Stomach (tissue), 9 donors: ENCODE measurements around the gene FGF6. TPM values are rescaled to one million over a fixed set of nuclear protein-coding genes. Genes with fewer than 3 reads are reported as not detected.
"Not testable (repeated sequence)": the region's sequence is repeated elsewhere in the genome, so short reads cannot be mapped to it uniquely, and the experiment has no call there.

Source experiments
- DNase-seq, 2 donors: peaks; one replicate each; pipeline versions ENCODE4 v3.0.0 to v3.0.0-alpha.2; 2013 to 2019
- H3K27ac ChIP-seq, 5 donors: fragments of 200-600 bp in 4 of 5; sonication (generic) in 4 of 5; one replicate each; pipeline ENCODE4 v1.5.1; 2013 to 2019; ENCODE audit warnings: mild to moderate bottlenecking in 1 of 5, moderate library complexity in 1 of 5
- H3K27me3 ChIP-seq, 3 donors: fragments of 200-600 bp; sonication (generic); one replicate each; pipeline ENCODE4 v1.5.1; 2017 to 2019; ENCODE audit warnings: mixed run types in 1 of 3
- H3K36me3 ChIP-seq, 4 donors: fragments of 200-600 bp; sonication (generic); 1 replicate in 3 of 4; 2 replicates in 1 of 4; pipeline ENCODE4 v1.5.1; 2016 to 2019
- H3K4me1 ChIP-seq, 4 donors: fragments of 200-600 bp; sonication (generic); one replicate each; pipeline ENCODE4 v1.5.1; 2016 to 2019
- H3K4me3 ChIP-seq, 4 donors: fragments of 200-600 bp; sonication (generic) in 3 of 4; one replicate each; pipeline ENCODE4 v1.5.1; 2016 to 2019; ENCODE audit warnings: mild to moderate bottlenecking in 1 of 4
- H3K9me3 ChIP-seq, 4 donors: fragments of 200-600 bp; sonication (generic); one replicate each; pipeline ENCODE4 v1.5.1; 2016 to 2019
- CTCF ChIP-seq, 7 experiments: fragments of 450-650 bp in 4 of 7; fragments of 200-600 bp in 3 of 7; sonication (generic) in 3 of 7; IDR thresholded peaks; one replicate each; pipeline ENCODE4 v1.5.1; 2016 to 2019; ENCODE audit warnings: antibody characterized with exemption in 7 of 7, control low read depth in 2 of 7, mild to moderate bottlenecking in 1 of 7
- EP300 ChIP-seq: sonication (generic); formaldehyde crosslinking; IDR thresholded peaks from one replicate; pipeline ENCODE4 v1.6.1; 2017; ENCODE audit warnings: antibody characterized with exemption
- POLR2A ChIP-seq, 4 donors: fragments of 450-650 bp; IDR thresholded peaks; one replicate each; pipeline ENCODE4 v1.6.1; 2016; ENCODE audit warnings: antibody characterized with exemption in 4 of 4, control low read depth in 2 of 4, mild to moderate bottlenecking in 1 of 4, moderate library complexity in 1 of 4
- POLR2AphosphoS5 ChIP-seq, 3 donors: sonication (generic); formaldehyde crosslinking; IDR thresholded peaks; one replicate each; pipeline ENCODE4 v1.6.1; 2016; ENCODE audit warnings: antibody characterized with exemption in 3 of 3
- WGBS, 5 donors: extraction: QIAGEN DNeasy Blood & Tissue Kit in 3 of 5; methylation state at CpG; one replicate each; pipeline versions ENCODE4 v1.1.5 to v1.1.7; 2013 to 2018; 5-methylcytosine and 5-hydroxymethylcytosine counted together
- intact Hi-C: fragments of 100-400 bp; cut with DNase I; formaldehyde crosslinking; loops from one replicate; pipeline ENCODE4 v1.15.1; 2023; ENCODE audit warnings: low total_unique reads
- polyA plus RNA-seq, 3 donors: library from polyadenylated mRNA; stranded (reverse); fragments of 200-250 nt; gene quantifications; one replicate each; pipeline ENCODE4 v1.2.3, GENCODE V29; 2013
- total RNA-seq, 5 donors: library from RNA; depleted of rRNA; stranded (reverse); fragments of >200 nt; gene quantifications; one replicate each; pipeline versions ENCODE4 v1.1.0 to v1.2.3, GENCODE V29; 2014 to 2016
- donor health status: healthy with polysubstance abuse.
- donor health status: Bipolar disorder and iron deficiency.
- donor health status: healthy.

The FGF6 gene
- total and polyA plus RNA-seq, 8 donors = not detected

GRCh38 chr12:4407136-4407535, 38.5 kb downstream of the FGF6 start:
- 87 to 91% (median 89%) methylated on average over 3 of the region's 3 CpGs for whole genome bisulfite sequencing, 5 donors
- DNase-seq = no peak
- TF ChIP-seq EP300 = no peak
- no peak for TF ChIP-seq POLR2AphosphoS5 (IDR thresholded peaks at IDR 0.05)
- TF ChIP-seq CTCF (IDR thresholded peaks at IDR 0.05) = no peak
- no peak for TF ChIP-seq POLR2A (IDR thresholded peaks at IDR 0.05)
- H3K4me3 ChIP-seq = no peak overlapping the region
- H3K36me3 ChIP-seq = no peaks in the 10 kb centered on the region
- no peak overlapping the region for H3K27ac ChIP-seq
- H3K9me3 ChIP-seq = no peaks in the 10 kb centered on the region
- intact Hi-C loops = no loop called here
- no peaks in the 10 kb centered on the region for H3K4me1 ChIP-seq
- no peaks in the 10 kb centered on the region for H3K27me3 ChIP-seq

GRCh38 chr12:4404877-4405637, 40.6 kb downstream of the FGF6 start:
- H3K27ac ChIP-seq, H3K27me3 ChIP-seq, H3K9me3 ChIP-seq, H3K4me3 ChIP-seq, H3K36me3 ChIP-seq, DNase-seq, intact Hi-C loops, H3K4me1 ChIP-seq: not testable (repeated sequence)
- WGBS, 5 donors = 75 to 81% (median 77%) methylated on average over 8 of the region's 8 CpGs

DNA sequence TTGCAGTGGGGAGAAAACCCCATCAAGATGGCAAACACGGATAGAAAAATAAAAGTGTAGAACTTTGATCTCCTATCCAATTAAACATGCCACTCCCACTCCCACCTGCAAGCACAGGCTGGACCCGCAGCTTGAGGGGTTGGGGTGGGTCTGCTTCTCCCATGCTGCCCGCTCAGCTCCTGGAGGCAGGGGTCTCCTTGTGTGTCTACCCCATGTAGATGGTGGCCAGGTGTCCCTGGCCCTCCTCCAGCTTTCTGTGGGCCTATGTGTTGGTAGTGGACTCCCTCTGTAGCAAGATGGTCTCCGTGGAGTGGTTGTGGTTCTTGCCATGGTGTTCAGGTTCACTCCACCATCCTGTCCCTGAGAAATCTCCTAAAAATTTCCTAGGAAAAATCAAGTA, 42.6 kb downstream of the FGF6 start:
- Histone ChIP-seq H3K4me1 (no peaks in the 10 kb centered on the region), H3K9me3 (no peaks in the 10 kb centered on the region), H3K36me3 (no peaks in the 10 kb centered on the region), H3K27me3 (no peaks in the 10 kb centered on the region), H3K27ac (no peak overlapping the region), H3K4me3 (no peak overlapping the region)
- DNase-seq = no peak
- TF ChIP-seq POLR2A (IDR thresholded peaks at IDR 0.05) (no peak), CTCF (IDR thresholded peaks at IDR 0.05) (no peak), POLR2AphosphoS5 (IDR thresholded peaks at IDR 0.05) (no peak), EP300 (no peak)
- intact Hi-C loops = no loop called here
- 63 to 84% (median 75%) methylated on average over 3 to 4 of the region's 4 CpGs for WGBS, 5 donors

DNA sequence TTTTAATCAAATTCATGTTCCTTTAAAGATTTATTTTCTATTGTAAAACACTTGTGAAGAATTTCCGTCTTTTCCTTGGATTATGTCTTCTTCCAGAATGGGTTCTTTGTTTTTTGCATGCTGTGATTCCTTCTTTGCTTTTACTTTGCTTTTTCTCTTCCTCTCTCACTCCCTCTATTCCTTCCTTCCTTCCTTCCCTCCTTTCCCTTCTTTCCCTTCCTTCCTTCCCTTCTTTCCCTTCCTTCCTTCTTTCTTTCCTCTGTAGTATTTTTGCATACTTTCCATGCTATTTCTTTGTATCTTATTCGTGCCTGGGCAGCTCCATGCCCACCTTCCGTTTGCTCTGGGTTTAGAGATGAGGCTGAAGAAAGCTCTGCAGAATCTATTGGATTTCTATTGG, 44.5 kb downstream of the FGF6 start:
- H3K36me3 ChIP-seq = no peaks in the 10 kb centered on the region
- no peak overlapping the region for H3K4me3 ChIP-seq
- DNase-seq = no peak
- WGBS, 5 donors = 78 to 86% (median 81%) methylated on average over 3 of the region's 3 CpGs
- TF ChIP-seq POLR2AphosphoS5 (IDR thresholded peaks at IDR 0.05) (no peak), CTCF (IDR thresholded peaks at IDR 0.05) (no peak), EP300 (no peak), POLR2A (IDR thresholded peaks at IDR 0.05) (no peak)
- H3K27ac ChIP-seq = no peak overlapping the region
- H3K4me1 ChIP-seq = no peaks in the 10 kb centered on the region
- no peaks in the 10 kb centered on the region for H3K9me3 ChIP-seq
- no peaks in the 10 kb centered on the region for H3K27me3 ChIP-seq
- intact Hi-C loops = no loop called here

- no peaks in the 10 kb centered on the region for H3K4me1 ChIP-seq
- DNase-seq = no peak
- H3K9me3 ChIP-seq = no peaks in the 10 kb centered on the region
- H3K27me3 ChIP-seq = peaks cover 0 to 31% (median 0%) of the 10 kb centered on the region in 3 donors
- H3K27ac ChIP-seq = no peak overlapping the region
- H3K36me3 ChIP-seq = no peaks in the 10 kb centered on the region
- 57 to 89% (median 75%) methylated on average over 2 of the region's 2 CpGs for WGBS, 5 donors
- intact Hi-C loops = no loop called here
- TF ChIP-seq POLR2A (IDR thresholded peaks at IDR 0.05) = no peak
- no peak for TF ChIP-seq EP300
- TF ChIP-seq CTCF (IDR thresholded peaks at IDR 0.05) = no peak
- TF ChIP-seq POLR2AphosphoS5 (IDR thresholded peaks at IDR 0.05) = no peak
- no peak overlapping the region for H3K4me3 ChIP-seq
Measured at GRCh38 chr12:4395818-4396217, 49.8 kb downstream of the FGF6 start.
